ENCODE measurements around the gene C9orf50.

Gene C9orf50

GRCh38 chr9:129629251-129629820 lies 8.4 kb upstream of the C9orf50 start:
- no peak for DNase-seq

GRCh38 chr9:129628709-129629108 lies 7.8 kb upstream of the C9orf50 start:
- no peak for DNase-seq

- no peak for DNase-seq
Measured at GRCh38 chr9:129627556-129628440, 6.9 kb upstream of the C9orf50 start.

- peak in 1 of 2 experiments; percentile 16 for DNase-seq
Measured at GRCh38 chr9:129626625-129627284, 5.9 kb upstream of the C9orf50 start.

- DNase-seq: peak; percentile 86 to 91
Measured at GRCh38 chr9:129626079-129626624, 5.3 kb upstream of the C9orf50 start, which contains the start of gene NTMT1. NTMT1 (plus strand) TSS chr9:129626163; CDS start chr9:129632704, 6,541 bp downstream.

GRCh38 chr9:129624947-129625346 lies 4.0 kb upstream of the C9orf50 start:
- peak in 1 of 2 experiments; percentile 24 for DNase-seq

GRCh38 chr9:129624168-129624759 lies 3.4 kb upstream of the C9orf50 start:
- DNase-seq: peak; percentile 52 to 72

- DNase-seq: no peak
Measured at GRCh38 chr9:129623331-129623730, 2.4 kb upstream of the C9orf50 start.

- DNase-seq: no peak
Measured at GRCh38 chr9:129619787-129620668, 873 bp downstream of the C9orf50 start.

GRCh38 chr9:129617167-129617566 lies 3.7 kb downstream of the C9orf50 start:
- no peak for DNase-seq

- DNase-seq: no peak
Measured at GRCh38 chr9:129615407-129616285, 5.3 kb downstream of the C9orf50 start.

GRCh38 chr9:129614932-129615331 lies 6.0 kb downstream of the C9orf50 start:
- DNase-seq: no peak

GRCh38 chr9:129613520-129614175 lies 7.3 kb downstream of the C9orf50 start:
- no peak for DNase-seq

- no peak for DNase-seq
Measured at GRCh38 chr9:129612815-129613519, 7.9 kb downstream of the C9orf50 start.

- DNase-seq: no peak
Measured at GRCh38 chr9:129612123-129612522, 8.8 kb downstream of the C9orf50 start.

GRCh38 chr9:129611307-129611800 lies 9.5 kb downstream of the C9orf50 start:
- no peak for DNase-seq

- peak; percentile 69 to 70 for DNase-seq
Measured at GRCh38 chr9:129610473-129611306, 10.2 kb downstream of the C9orf50 start.

- no peak for DNase-seq
Measured at GRCh38 chr9:129610213-129610472, 10.8 kb downstream of the C9orf50 start.

All from stimulated activated CD4-positive, alpha-beta T cell treated with anti-CD3 and anti-CD28 coated beads, Interleukin-4, amount 100 ng/mL, for 4 hours (primary cell).